ENCODE measurements around the gene FBXL19.

Gene FBXL19

DNA sequence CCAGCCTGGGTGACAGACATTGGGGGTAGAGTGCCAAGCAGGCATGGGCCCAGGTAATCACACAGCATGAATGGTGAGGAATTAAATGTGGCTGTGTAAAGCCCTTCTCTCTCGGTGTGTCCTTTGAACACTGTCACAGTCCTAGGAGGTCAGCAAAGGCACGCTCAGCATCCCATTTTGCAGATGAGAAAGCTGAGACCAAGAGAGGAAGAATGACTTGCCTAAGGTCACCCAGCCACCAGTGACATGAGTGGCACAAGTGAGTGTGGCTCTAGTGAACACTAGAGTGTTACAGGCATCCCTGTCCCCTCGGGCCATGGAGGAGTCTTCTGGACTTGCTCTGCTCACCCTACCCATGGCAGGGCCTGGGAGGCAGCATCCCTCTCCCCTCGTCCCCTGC lies 16.3 kb upstream of the FBXL19 start:
- DNase-seq (ENCODE audit: low spot score) = no peak
- H3K27ac ChIP-seq = no peak overlapping the region; the same call in 1 of the 2 replicates
- CTCF ChIA-PET = interaction anchor here (1.5 kb wide), 1 partner anchor 62 kb away, joined by 6 read pairs; no protein-coding TSS in a partner anchor
- TF ChIP-seq, protein P1, sequence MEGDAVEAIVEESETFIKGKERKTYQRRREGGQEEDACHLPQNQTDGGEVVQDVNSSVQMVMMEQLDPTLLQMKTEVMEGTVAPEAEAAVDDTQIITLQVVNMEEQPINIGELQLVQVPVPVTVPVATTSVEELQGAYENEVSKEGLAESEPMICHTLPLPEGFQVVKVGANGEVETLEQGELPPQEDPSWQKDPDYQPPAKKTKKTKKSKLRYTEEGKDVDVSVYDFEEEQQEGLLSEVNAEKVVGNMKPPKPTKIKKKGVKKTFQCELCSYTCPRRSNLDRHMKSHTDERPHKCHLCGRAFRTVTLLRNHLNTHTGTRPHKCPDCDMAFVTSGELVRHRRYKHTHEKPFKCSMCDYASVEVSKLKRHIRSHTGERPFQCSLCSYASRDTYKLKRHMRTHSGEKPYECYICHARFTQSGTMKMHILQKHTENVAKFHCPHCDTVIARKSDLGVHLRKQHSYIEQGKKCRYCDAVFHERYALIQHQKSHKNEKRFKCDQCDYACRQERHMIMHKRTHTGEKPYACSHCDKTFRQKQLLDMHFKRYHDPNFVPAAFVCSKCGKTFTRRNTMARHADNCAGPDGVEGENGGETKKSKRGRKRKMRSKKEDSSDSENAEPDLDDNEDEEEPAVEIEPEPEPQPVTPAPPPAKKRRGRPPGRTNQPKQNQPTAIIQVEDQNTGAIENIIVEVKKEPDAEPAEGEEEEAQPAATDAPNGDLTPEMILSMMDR (conservative IDR thresholded peaks at IDR 0.05; ENCODE audit: low read depth) = no peak
- POLR2A ChIA-PET (ENCODE audit: low non-redundant PET) = no interaction called here

DNA sequence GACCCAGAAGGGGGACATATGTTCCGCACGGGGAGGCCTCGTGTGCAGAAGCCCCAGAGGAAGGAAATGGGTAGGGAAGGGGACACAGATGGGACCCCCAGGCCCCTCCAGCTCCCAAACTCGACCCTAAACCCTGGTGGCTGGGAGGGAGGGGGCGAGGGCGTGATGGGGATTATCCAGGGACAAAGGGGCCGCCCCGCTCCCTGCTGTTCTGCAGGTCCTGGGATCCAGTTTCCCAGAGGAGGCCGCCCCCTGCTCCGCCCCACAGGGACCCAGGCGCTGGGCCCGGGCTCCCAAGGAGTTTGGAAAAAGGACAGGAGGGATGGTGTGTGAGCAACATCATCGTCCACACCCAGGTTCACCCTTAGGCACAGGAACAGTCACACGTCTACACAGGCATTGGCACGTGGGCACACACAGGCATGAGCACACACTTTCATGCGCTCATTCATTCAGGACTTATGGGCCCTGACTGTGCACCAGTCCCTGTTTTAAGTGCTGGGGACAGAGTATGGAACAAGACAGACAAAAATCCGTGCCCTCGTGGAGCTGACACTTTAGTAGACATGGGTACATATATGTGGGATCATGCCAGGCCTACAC lies 12.8 kb upstream of the FBXL19 start:
- CTCF ChIA-PET = interaction anchor here (1.2 kb wide), 1 partner anchor 9 kb away, joined by 3 read pairs; no protein-coding TSS in a partner anchor
- POLR2A ChIA-PET (ENCODE audit: low non-redundant PET) = no interaction called here
- DNase-seq (ENCODE audit: low spot score) = no peak
- TF ChIP-seq, protein P1 (conservative IDR thresholded peaks at IDR 0.05; ENCODE audit: low read depth) = no peak
- H3K27ac ChIP-seq = peak overlapping the region; percentile 5; the same call in 1 of the 2 replicates

DNA sequence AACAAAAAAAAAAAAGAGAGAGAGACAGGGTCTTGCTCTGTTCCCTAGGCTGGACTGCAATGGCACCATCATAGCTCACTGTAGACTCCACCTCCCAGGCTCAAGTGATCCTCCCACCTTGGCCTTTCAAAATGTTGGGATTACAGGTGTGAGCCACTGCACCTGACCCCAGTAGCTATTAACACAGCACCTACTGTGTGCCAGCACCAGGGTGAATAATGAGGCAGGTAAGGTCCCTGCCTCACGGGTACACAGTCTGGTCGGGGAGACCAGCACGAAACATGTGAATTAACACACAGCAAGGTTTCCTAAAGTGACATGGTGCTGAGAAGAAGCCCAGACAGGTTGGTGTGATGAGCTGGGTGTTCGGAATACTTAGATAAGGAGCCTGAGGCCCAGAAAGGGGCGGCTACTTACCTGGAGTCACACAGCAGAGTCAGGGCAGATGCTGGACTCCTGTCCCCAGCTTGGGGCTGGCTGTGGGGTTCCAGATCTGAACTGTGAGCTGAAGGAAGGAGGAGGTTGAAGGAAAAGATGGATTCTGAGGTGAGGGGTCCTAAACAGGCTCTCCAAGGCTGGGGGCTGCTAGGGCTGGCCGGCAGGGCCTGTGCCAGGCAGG lies 10.5 kb upstream of the FBXL19 start:
- 0 out of 2 replicates have a peak overlapping the region, but pooled peaks have one; percentile 7 for H3K27ac ChIP-seq
- TF ChIP-seq, protein P1 (conservative IDR thresholded peaks at IDR 0.05; ENCODE audit: low read depth) = no peak
- ChIA-PET POLR2A (ENCODE audit: low non-redundant PET) (interaction anchor here (0.5 kb wide), 1 partner anchor 39 kb away, joined by 3 read pairs; no protein-coding TSS in a partner anchor), CTCF (interaction anchor here (0.5 to 2.0 kb wide), 4 partner anchors 34 to 99 kb away, joined by 3 to 5 read pairs (median 3); no protein-coding TSS in a partner anchor)
- no peak for DNase-seq (ENCODE audit: low spot score)

DNA sequence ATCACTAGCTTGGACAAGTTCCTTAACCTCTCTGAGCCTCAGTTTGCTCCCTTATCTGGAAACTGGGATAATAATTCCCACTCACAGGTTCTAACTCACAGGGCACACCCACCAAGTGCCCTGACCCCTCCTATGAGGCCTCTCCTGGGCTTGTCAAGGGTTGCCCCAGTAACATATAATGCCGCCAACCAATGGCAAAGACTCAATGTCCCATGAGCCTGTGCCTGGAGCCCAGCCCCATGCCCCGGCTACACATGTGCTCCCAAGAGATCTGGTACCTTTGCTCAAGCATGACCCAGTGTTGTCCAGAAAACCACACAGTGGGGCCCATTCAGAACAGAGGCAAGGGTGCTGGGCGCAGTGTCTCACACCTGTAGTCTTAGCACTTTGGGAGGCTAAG lies 8.5 kb upstream of the FBXL19 start:
- CTCF ChIA-PET = no interaction called here
- no peak for DNase-seq (ENCODE audit: low spot score)
- H3K27ac ChIP-seq = no peak overlapping the region; the same call in 1 of the 2 replicates
- TF ChIP-seq, protein P1 (conservative IDR thresholded peaks at IDR 0.05; ENCODE audit: low read depth) = no peak
- POLR2A ChIA-PET (ENCODE audit: low non-redundant PET) = no interaction called here

DNA sequence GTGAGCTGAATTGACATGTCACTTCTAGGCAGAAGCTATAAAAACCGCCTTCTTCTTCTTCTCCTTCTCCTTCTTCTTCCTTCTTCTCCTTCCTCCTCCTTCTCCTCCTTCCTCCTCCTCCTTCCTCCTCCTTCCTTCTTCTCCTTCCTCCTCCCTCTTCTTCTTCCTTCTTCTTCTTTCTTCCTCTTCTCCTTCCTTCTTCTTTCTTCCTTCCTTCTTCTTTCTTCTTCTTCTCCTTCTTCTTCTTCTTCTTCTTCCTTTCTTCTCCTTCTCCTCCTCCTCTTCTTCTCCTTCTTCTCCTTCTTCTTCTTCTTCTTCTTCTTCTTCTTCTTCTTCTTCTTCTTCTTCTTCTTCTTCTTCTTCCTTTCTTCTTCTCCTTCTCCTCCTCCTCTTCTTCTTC lies 4.8 kb upstream of the FBXL19 start:
- TF ChIP-seq, protein P1 (conservative IDR thresholded peaks at IDR 0.05; ENCODE audit: low read depth) = no peak
- ChIA-PET CTCF (interaction anchor here (1.6 kb wide), 1 partner anchor 23 kb away, joined by 5 read pairs; no protein-coding TSS in a partner anchor), POLR2A (ENCODE audit: low non-redundant PET) (no interaction called here)
- H3K27ac ChIP-seq = no peak overlapping the region
- DNase-seq (ENCODE audit: low spot score) = no peak

DNA sequence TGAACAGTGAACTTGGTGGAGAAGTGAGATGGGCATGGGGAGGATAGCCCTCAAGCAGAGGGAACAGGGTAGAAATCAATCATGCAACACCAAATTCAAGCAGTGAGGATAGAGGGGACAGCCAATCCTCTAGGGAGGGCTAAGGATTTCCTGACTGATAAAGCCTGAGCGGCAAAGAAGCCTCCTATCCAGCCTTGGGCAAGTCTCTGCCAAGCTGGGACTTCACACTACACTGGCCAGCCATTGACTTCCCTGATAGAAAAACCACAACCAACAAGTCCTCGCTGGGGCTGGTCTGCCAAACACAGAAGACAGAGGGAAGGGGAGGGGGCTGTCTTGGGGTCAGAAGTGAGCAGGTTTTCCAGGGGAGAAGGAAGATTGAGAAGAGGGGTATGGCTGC lies 2.5 kb upstream of the FBXL19 start:
- peak overlapping the region; percentile 94 for H3K27ac ChIP-seq
- TF ChIP-seq, protein P1 (conservative IDR thresholded peaks at IDR 0.05; ENCODE audit: low read depth) = no peak
- no peak for DNase-seq (ENCODE audit: low spot score)
- POLR2A ChIA-PET (ENCODE audit: low non-redundant PET) = no interaction called here
- CTCF ChIA-PET = interaction anchor here (2.1 kb wide), 1 partner anchor 76 kb away, joined by 8 read pairs; no protein-coding TSS in a partner anchor
